ENCODE results near the gene LEPR.

The LEPR gene

DNA sequence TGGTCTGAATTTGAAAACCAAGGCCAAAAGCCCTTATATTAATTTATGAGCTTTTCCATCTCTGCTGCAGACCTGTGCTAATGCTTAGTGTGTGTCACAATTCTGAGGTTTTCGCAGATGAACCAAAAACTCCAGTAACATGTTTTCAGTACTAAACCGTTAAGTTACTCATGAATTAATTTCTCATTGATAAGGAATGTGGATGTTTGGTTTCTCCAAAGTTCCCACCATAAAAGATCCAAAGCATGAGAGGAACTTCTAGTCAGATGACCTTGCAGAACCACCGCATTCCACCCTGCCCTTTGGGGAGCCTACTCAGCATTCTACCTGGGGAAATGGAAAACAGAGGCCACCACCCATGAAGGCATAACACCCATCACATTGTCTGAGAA lies 7.5 kb upstream of the LEPR start:
- DNase-seq (ENCODE audit: extremely low read depth, insufficient read length) = no peak
- Histone ChIP-seq H3K4me3 (replicated peaks; ENCODE audit: low read depth, low read length) (no peak overlapping the region), H3K27me3 (replicated peaks; ENCODE audit: control insufficient read depth, insufficient read depth, low read length) (no peaks in the 10 kb centered on the region), H3K36me3 (ENCODE audit: control insufficient read depth, insufficient read depth, low read length) (no peaks in the 10 kb centered on the region)
- no peak for TF ChIP-seq CTCF (IDR thresholded peaks at IDR 0.05; ENCODE audit: insufficient read depth, low read length, poor library complexity, severe bottlenecking)

GRCh38 chr1:65414538-65414937 lies 5.9 kb upstream of the LEPR start:
- no peak for TF ChIP-seq CTCF (IDR thresholded peaks at IDR 0.05; ENCODE audit: insufficient read depth, low read length, poor library complexity, severe bottlenecking)
- no peaks in the 10 kb centered on the region for H3K36me3 ChIP-seq (ENCODE audit: control insufficient read depth, insufficient read depth, low read length)
- no peak overlapping the region for H3K4me3 ChIP-seq (replicated peaks; ENCODE audit: low read depth, low read length)
- no peak for DNase-seq (ENCODE audit: extremely low read depth, insufficient read length)
- no peaks in the 10 kb centered on the region for H3K27me3 ChIP-seq (replicated peaks; ENCODE audit: control insufficient read depth, insufficient read depth, low read length)

DNA sequence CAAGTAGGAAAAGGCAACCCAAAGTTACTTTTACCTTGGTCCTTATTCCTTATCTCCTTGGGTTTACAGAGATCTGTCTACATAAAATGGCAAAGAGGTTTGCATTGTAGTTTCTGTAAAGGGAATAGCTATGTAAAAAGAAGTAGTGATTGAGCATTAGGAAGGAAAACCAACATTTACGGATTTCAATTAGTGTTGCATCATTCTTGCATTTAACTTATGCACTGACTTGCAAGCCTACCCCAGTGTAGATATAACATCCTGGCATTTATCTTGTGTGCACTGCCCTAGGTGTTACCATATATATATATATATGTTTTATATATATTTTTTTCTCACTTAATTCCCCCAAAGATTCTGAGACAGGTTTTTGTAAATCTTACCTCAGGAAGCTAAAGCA lies 3.7 kb upstream of the LEPR start:
- Histone ChIP-seq H3K36me3 (ENCODE audit: control insufficient read depth, insufficient read depth, low read length) (no peaks in the 10 kb centered on the region), H3K4me3 (replicated peaks; ENCODE audit: low read depth, low read length) (no peak overlapping the region), H3K27me3 (replicated peaks; ENCODE audit: control insufficient read depth, insufficient read depth, low read length) (no peaks in the 10 kb centered on the region)
- no peak for TF ChIP-seq CTCF (IDR thresholded peaks at IDR 0.05; ENCODE audit: insufficient read depth, low read length, poor library complexity, severe bottlenecking)
- no peak for DNase-seq (ENCODE audit: extremely low read depth, insufficient read length)

GRCh38 chr1:65417729-65418128 lies 2.7 kb upstream of the LEPR start:
- Histone ChIP-seq H3K36me3 (ENCODE audit: control insufficient read depth, insufficient read depth, low read length) (no peaks in the 10 kb centered on the region), H3K4me3 (replicated peaks; ENCODE audit: low read depth, low read length) (no peak overlapping the region), H3K27me3 (replicated peaks; ENCODE audit: control insufficient read depth, insufficient read depth, low read length) (no peaks in the 10 kb centered on the region)
- TF ChIP-seq CTCF (IDR thresholded peaks at IDR 0.05; ENCODE audit: insufficient read depth, low read length, poor library complexity, severe bottlenecking) = no peak
- DNase-seq (ENCODE audit: extremely low read depth, insufficient read length) = no peak

- TF ChIP-seq CTCF (IDR thresholded peaks at IDR 0.05; ENCODE audit: insufficient read depth, low read length, poor library complexity, severe bottlenecking) = no peak
- no peaks in the 10 kb centered on the region for H3K27me3 ChIP-seq (replicated peaks; ENCODE audit: control insufficient read depth, insufficient read depth, low read length)
- no peak overlapping the region for H3K4me3 ChIP-seq (replicated peaks; ENCODE audit: low read depth, low read length)
- H3K36me3 ChIP-seq (ENCODE audit: control insufficient read depth, insufficient read depth, low read length) = no peaks in the 10 kb centered on the region
- DNase-seq (ENCODE audit: extremely low read depth, insufficient read length) = no peak
These were observed 1.8 kb upstream of the LEPR start for GRCh38 chr1:65418522-65419185.
